Pons (tissue), 1 donor: ENCODE data around the gene CMC2.

Source experiments
- DNase-seq: peaks from one replicate; pipeline ENCODE4 v3.0.0-alpha.2; 2016; ENCODE audit warnings: low spot score

CMC2 gene

DNA sequence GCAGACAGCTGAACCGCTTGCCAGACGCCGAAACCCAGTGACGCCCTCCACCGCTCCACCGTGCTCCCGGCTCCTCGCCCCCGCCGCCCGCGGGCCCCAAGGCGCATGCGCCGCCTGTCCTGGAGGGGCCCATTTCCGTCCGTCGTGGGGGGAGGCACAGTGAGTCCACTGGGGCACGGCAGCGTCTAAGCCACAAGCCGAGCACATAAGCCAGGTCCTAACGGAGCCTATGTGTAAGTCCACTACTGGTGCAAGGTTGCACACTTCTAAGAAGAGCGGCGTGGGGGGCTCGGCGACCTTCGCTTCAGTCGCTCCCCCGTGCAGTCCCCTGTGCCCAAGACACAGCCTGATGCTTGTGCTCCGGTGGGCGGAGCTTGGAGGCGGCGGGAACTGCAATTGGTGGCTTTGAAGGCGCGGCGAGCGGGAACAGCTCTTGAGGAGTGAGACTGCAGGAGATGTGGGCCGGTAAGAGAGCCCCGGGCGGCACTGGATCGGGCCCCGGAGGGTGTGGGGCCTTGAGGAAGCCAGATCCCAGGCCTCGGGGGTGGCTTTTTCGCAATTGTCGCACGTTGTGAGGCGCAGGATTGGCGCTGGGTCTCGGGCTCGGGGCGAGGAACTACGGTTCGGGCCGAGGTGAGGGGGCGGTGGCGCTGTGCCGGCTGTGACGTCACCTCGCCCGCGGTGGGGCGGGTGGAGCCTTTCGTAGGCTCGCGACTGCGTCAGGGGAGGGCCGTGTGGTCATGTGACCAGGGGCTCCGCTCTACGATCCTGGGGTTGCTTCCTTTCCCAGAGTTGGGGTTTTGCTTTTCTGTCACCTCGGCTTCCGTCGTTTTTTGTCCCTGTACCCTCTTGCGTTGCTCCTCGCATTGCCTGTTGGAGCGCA is at the start of gene CMC2, which contains the start of gene CENPN:
CMC2 (minus strand) TSS at position 73 of the 883 bp plus-strand sequence. CDS start 9,491 bp downstream, outside the sequence.
CENPN (plus strand) TSS at position 402 of the 883 bp plus-strand sequence. CDS start 4,726 bp downstream, outside the sequence.
- DNase-seq: peak; percentile 99

- no peak for DNase-seq
Measured at GRCh38 chr16:81053761-81054160, 47.1 kb upstream of the CMC2 start.

DNA sequence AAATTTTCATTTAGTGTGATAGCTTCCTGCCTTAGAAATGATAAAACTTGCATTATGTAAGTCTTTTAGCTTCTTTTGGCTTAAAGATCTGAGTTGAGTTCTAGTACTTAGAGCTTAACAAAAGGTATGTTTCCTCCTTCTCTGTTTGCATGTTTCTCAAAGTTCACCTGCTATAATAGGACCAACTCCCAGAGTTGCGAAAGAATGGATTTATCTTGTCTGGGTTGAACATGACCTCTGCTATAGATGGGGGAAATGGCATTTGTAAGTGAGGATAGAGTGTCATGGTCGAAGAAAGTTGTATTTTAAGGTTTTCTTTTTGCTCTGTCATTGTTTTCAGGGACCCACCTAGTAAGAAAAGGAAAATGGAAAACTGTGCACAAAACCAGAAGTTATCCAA is 36.1 kb upstream of the CMC2 start:
- DNase-seq: no peak

- no peak for DNase-seq
Measured at GRCh38 chr16:81041696-81042095, 35.0 kb upstream of the CMC2 start.

DNA sequence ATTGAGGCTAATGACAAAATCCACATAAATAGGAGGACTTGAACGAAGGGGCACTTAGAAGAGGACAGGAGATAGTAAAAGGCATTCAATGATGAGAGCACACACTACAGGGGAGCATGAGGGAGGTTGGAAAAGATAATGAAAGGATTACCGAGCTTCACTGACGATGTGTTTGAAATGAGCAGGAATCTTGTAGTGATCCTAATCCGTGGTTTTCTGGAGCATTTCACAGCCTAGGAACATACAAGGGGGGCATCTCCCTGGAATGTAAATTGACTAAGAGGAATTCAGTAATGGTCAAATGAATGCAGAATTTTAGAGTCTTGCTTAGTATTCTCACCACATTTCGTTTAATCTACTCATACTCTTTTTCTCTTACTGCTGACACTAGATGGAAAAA is 34.2 kb upstream of the CMC2 start:
- no peak for DNase-seq

DNA sequence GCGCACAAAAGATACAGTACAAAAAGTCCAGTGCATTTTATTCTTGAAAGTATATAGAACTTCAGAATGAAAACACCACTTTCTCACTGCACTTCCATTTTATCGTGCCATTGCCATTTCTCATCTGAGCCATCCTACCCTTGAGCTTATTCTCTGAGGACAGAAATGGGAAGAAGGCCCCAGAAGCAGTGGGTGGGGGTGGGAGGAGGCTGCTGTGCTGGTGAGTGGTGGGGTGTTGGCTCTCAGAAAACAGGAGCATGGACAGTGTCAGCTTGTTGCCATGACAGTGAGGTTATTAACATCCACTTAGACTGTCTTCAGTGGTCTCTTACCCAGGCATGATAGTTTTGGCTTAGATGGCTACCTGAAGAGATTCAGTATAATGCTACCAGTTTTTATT is 33.4 kb upstream of the CMC2 start:
- DNase-seq: no peak

GRCh38 chr16:81036751-81037350 is 30.2 kb upstream of the CMC2 start:
- peak; percentile 28 for DNase-seq

GRCh38 chr16:81035975-81036750 is 29.5 kb upstream of the CMC2 start:
- no peak for DNase-seq

- peak; percentile 90 for DNase-seq
Measured at GRCh38 chr16:81035398-81035974, 28.8 kb upstream of the CMC2 start, which contains the start of gene ATMIN. ATMIN (plus strand) TSS chr16:81035842; CDS start chr16:81035871, 29 bp downstream.

DNA sequence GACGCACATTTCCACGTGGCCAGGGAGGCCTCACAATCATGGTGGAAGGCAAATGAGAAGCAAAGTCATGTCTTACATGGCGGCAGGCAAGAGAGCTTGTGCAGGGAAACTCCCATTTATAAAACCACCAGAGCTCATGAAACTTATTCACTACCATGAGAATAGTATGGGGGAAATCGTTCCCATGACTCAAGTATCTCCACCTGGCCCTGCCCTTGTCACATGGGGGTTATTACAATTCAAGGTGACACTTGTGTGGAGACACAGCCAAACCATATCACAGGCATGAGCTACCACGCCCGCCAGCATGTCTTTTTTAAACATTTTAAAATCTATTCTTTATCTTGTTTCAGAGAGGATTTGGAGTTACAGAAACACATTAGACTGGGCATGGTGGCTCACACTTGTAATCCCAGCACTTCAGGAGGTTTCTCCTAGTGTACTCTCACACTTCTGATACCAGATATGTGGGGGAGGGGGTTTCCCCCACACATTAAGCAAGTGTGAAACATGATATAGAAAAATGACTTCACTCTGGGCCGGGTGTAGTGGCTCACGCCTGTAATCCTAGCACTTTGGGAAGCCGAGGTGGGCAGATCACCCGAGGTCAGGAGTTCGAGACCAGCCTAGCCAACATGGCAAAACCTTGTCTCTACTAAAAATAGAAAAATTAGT is 23.4 kb upstream of the CMC2 start:
- DNase-seq: no peak

DNA sequence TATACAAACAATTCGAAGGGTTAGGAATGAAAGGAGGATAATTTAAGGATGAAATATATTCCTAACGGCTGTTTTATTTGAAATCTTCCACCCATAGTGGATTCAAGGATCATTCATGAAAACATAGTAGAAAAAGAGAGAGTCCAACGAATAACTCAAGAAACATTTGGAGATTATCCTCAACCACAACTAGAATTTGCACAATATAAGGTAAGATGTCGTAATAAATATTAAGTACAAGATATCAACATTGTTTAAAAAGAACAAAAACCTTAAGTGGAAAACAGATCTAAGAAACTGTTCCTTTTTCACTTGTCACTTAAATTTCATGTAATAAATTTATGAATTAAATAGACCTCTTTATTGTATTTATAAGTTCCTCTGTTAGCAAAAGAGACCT is 19.7 kb upstream of the CMC2 start:
- no peak for DNase-seq

DNA sequence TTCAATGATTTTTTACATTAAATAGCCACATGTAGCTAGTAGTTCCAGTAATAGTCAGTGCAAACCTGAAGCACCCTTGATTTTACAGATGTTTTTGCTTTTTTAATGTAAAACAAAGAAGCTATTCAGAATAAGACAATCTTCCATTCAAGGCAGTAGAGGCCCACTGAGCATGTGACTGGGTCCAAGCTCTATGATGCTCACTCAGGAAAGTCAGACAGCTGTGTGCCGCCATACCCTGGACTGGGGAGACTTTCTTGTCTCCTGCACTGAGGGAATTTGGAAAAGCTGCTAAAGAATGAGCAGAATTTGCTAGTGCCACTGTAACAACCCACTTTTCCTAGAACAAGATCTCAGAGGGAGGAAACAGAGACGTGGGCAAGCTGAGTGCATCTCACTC is 11.8 kb upstream of the CMC2 start:
- DNase-seq: peak; percentile 95

GRCh38 chr16:81014672-81015071 is 8.0 kb upstream of the CMC2 start:
- no peak for DNase-seq

- no peak for DNase-seq
Measured at GRCh38 chr16:81012974-81013373, 6.3 kb upstream of the CMC2 start.

- DNase-seq: no peak
Measured at GRCh38 chr16:81008505-81008789, 1.8 kb upstream of the CMC2 start.

GRCh38 chr16:81006211-81006812 is 373 bp downstream of the CMC2 start:
- peak; percentile 43 for DNase-seq

DNA sequence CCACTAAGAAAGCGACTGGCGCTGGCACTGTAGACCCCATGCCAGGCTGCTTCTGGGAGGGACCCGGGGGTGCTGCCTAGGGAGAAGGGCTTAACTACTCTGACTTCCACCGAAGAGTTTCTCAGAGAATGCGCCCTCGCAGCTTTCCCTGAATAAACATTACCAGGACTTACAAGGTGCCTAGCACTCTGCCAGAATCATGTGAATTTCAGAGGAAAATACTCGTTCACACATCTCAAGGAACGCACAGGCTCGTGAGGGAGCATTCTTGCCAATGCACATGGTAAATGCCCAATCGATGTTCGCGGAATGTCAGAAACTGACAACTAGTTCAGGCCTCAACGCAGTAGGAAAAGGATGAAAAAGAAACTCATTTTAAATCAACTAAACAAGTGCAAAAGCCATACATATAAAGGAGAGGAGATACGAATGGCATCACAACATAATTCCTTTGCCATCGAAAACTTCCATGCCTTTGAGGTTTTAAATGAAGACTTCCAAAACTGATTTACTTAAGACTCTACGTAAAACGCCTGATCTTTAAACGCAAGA is 999 bp downstream of the CMC2 start:
- peak; percentile 44 for DNase-seq

- DNase-seq: peak; percentile 91
Measured at GRCh38 chr16:81004646-81005353, 1.9 kb downstream of the CMC2 start.

- no peak for DNase-seq
Measured at GRCh38 chr16:81003610-81004460, 2.9 kb downstream of the CMC2 start.
